GM19468 (cell line): Measurements from ENCODE around the gene MBD3L3.
"Not testable (repeated sequence)": the region's sequence is repeated elsewhere in the genome, so short reads cannot be mapped to it uniquely, and the experiment has no call there.

ENCODE experiments used
- ATAC-seq: cut with Tn5 transposase; IDR thresholded peaks from one replicate; pipeline ENCODE4 v1.9.1; 2021; ENCODE audit warnings: mild to moderate bottlenecking, moderate library complexity, moderate number of reproducible peaks; ENCODE audit not compliant: unreplicated experiment; ENCODE audit errors: extremely low read depth

MBD3L3 gene

DNA sequence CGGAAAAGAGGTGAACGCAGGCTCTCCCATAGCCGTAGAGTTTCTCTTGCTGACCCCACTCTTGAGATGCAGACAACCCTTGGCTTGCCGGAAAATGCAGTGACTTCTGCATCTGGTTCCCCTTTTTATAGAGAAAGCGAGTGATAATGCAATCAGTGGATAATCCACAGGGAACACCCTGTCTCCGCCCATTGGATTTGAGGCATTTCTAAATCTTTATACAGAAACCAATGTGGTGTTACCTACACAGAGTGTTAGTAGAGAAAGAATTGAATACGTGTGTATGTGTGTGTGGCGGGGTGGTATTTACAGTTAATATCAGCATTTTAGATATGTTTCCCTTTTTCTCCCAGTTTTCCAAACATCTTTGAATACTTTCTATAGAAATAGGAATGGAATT lies at the start of gene MBD3L3:
Gene MBD3L3, minus strand, starts transcription at position 101 of the 400 bp plus-strand sequence. Its CDS starts 71 bp downstream, at position 30.
- ATAC-seq = not testable (repeated sequence)

DNA sequence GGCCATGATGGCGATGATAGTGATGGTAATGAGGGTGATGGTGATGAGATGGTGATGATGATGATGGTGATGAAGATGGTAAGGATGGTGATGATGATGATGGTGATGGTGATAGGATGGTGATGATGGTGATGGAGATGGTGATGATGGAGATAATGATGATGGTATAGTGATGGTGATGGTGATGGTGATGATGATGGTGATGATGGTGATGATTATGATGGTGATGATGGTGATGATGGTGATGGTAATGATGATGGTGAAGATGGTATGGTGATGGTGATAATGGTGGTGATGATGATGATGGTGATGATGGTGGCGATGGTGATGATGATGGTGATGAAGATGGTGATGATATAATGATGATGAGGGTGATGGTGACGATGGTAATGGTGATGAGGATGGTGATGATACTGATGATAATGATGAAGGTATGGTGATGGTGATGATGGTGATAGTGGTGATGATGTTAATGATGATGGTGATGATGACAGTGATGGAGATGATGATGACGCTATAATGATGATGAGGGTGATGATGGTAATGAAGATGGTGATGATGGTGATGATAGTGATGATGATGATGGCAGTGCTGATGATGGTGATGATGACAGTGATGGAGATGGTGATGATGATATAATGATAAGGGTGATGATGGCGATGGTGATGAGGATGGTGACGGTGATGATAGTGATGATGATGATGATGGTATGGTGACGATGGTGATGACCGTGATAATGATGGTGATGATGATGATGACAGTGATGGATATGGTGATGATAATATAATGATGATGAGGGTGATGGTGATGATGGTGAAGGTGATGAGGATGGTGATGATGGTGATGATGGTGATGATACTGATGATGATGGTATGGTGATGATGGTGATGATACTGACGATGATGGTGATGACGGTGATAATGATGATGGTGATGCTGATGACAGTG lies 48.5 kb upstream of the MBD3L3 start:
- ATAC-seq = no peak

DNA sequence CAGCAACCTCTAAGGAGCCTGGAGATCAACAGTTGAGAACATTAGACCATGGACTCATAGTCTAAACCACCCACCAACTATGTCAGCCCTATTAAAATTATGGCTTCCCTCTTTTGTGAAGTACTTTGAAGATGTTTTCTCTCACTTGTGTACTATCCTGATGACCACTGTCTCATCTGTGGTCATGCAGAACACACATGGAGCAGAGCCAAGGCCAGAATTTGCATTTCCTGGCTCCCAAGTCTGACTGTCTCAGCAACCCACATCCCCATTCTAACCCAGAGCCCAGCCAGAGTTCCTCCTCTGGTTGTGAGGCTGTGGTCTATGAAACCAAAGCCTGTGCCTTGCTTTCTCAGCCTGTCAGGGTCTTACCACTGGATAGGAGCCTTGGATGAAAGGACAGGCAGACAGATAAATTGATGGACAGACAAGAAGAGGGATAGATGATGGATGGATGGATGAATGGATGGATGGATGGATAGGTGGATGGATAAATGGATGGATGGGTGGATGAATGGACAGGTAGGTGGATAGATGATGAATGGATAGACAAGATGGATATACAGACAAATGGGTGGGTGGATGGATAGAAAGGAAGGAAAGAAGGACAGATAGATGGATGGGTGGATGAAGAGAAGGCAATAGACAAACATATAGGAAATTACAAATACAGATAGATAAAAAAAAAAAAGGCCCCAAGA lies 46.4 kb upstream of the MBD3L3 start:
- no peak for ATAC-seq

DNA sequence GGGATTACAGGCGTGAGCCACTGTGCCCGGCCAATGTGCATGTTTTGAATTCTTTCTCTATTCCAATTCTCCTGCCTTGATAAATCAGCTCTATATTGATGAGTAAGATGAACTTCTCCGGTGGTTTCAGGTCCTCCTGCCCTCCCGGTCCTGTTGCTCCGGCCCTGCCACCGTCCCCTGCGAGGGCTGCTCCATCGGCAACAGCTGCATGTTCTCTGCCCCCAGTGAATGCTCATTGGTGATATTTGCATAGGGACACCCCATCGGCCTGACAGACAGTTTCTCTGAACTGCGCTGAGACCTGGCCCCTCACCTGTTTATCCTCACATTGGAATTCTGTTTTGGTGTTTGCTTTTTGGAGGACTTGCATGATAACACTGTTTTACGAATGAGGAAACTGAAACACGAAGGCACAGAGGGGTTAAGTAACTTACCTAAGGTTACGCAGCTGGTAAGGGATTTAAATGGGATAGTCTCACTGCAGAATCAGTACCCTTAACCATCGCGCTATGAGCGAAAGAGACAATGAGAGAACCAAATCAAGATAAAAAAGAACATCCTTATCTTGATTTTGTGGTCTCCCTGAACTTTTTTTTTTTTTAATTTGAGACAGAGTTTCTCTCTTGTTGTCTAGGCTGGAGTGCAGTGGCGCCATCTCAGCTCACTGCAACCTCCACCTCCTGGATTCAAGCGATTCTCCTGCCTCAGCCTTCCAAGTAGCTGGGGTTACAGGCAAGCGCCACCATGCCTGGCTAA lies 43.2 kb upstream of the MBD3L3 start:
- ATAC-seq = no peak

DNA sequence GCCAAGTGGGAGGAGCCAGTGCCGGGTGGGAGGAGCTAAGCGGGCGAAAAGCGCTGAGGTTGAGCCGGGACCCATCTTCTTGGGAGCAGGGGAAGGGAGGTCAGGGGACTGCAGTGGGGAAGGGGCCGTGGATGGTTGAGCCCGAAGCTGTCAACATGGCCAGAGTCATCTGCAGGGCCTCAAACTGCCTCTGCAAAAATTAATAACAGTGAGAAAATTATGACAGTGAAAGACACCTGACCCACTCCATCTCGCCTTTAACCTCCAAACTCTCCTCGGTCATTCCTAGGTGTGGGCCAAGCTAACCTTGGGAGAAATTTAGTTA lies 41.1 kb upstream of the MBD3L3 start:
- ATAC-seq = no peak

DNA sequence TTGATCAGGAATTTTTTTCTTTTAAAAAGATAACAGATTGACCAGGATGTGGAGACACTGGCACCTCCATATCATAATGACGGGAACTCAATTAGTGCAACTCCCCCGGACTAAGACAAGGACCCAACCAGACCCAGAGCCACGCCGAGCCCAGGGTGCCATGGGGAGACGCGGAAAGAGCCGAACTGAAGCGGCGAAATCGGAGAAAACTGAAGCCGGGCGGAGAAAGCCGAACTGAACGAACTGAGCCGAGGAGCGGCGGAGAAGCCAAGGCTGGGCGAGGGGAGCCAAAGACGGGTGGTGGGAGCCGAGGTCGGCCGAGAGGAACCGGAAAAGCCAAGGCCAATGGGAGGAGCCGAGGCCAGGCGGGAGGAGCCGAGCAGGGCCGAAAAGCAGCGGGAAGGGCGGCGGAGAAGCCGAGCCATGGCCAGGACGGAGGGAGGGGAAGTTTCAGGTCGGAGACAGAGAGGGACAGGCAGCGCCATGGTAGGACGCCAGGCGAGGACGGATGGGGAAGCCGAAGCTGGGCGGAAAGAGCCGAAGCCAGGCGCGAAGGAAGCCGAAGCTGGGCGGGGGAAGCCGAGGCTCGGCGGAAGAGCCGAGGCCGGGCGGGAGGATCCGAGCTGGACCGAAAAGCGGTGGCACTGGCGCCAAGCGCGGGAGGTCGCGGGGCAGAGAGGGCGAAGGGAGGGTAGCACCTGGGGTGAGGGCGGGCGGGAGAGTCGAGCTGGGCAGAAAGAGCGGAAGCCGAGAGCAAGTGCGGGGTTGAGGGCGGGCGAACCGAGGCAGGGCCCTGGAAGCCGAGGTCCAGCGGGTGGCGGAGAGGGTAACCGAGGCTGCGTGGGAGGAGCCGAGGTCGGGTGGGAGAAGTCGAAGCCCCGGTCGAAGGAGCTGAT lies 40.5 kb upstream of the MBD3L3 start:
- ATAC-seq = peak; percentile 37

DNA sequence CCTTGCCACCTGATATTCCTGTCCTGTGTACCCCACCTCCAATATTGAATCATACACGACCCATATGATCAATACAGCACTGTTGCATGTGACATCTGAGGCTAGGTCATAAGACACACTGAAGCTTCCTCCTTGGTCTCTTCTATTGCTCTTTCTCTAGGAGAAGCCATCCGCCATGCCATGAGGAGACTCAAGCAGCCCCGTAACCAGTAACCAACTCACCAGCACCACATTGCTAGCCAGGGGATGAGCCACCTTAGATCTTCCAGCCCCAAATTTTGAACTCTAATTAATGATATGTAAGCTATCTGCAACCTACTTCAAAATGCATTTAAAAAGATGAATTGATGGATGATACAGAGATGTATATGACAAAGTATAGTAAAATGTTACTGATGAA lies 39.6 kb upstream of the MBD3L3 start:
- no peak for ATAC-seq

DNA sequence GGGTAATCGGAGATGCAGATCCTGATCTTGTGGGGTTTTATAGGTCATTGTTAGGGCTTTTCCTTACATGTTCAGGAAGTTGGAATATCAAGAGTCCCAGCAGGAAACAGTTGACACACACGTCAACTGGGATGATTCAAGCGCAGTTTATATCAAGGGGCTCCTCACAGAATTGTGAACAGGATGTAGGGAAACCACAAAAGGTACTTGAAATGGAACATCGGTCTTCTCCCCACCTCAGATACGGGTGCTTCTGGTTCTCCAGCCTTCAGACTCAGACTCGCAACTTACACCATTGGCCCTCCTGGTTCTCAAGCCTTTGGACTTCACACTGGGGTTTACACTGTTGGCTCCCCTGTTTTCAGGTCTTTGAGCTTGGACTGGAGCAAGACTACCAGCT lies 30.5 kb upstream of the MBD3L3 start:
- no peak for ATAC-seq

DNA sequence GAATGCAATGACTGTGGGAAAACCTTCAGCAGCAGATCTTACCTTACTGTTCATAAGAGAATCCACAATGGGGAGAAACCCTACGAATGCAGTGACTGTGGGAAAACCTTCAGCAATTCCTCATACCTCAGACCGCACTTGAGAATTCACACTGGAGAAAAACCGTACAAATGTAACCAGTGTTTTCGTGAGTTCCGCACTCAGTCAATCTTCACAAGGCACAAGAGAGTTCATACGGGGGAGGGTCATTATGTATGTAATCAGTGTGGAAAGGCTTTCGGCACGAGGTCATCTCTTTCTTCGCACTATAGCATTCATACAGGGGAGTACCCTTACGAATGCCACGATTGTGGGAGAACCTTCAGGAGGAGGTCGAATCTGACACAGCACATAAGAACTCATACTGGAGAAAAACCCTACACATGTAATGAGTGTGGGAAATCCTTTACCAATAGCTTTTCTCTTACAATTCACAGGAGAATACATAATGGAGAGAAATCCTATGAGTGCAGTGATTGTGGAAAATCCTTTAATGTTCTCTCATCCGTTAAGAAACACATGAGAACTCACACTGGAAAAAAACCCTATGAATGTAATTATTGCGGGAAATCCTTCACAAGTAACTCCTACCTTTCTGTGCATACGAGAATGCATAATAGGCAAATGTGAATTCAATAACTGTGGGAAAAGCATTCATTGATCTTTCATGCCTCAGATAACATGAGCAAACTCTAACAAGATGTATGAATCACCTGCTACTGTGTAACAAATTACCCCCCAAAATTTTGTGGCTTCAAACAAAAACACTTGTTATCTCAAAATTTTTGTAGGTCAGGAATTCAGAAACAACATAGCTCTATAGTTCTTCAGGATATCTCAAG lies 24.8 kb upstream of the MBD3L3 start:
- ATAC-seq = no peak

DNA sequence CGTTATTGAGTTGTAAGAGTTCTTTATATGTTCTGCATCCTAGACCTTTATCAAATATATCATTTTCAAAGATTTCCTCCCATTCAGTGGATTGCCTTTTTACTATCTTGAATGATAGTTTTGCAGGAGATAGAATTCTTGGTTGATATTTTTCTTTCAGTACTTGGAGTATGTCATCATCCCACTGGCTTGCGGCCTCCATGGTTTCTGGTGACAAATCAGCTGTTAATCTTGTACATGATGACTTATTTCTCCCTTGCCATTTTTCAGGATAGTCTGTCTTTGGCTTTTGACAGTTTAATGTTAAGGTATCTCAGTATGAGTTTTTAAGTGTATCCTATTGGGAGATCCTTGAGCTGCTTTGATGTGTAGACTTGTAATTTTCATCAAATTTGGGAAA lies 19.5 kb upstream of the MBD3L3 start:
- no peak for ATAC-seq

DNA sequence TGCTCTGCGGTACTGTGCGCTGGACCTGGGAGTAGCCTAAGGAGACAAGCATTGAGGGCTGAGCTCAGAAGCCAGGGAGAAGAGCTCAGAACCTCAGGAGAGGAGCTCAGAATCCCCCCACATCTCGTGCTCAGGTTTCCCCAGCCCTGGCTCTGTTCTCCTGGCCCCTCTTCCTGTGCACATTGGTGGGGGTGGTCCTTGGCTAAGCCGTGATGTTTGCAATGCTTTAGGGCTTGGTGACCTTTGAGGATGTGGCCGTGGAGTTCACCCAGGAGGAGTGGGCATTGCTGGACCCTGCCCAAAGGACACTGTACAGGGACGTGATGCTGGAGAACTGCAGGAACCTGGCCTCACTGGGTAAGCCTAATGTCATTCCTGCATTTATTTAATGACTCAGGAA lies 17.7 kb upstream of the MBD3L3 start:
- ATAC-seq = no peak

DNA sequence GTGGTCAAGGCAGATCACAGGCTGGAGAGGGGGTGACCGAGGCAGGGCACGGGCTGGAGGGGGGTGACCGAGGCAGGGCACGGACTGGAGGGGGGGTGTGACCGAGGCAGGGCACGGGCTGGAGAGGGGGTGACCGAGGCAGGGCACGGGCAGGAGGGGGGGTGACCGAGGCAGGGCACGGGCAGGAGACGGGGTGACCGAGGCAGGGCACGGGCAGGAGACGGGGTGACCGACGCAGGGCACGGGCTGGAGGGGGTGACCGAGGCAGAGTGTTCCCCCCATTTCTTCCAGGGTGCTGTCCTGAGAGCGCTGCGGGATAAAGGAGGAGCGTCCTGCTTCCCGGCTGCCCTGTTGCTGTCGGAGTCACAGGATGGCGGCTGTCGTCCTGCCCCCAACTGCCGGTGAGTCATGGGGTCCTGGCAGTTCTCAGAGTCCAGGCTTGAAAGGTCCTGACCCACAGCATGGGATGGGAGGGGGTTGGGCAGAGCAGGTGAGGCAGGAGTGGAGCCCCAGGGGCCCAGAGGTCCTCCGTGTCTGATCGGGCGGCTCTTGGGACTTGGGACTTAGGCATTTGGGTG lies 16.3 kb upstream of the MBD3L3 start:
- ATAC-seq = no peak

DNA sequence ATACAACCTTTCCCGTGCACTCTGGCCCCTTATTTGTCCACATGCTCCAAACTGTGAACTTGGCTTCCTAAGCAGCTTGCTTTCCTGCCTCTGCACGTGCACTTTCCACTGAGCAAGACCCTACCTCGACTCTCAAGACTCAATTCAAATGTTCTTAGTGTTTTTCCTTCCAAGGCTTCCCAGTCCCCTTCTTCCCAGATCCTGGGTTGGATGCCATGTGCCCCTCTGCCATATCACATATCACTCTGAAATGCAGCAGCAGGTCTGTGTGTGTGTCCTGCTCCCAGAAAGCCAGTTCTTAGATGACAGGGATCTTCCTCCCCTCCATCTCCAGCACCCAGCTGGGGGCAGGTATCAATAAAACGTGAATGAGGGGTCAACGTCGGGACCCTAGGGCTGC lies 14.1 kb upstream of the MBD3L3 start:
- ATAC-seq = no peak

DNA sequence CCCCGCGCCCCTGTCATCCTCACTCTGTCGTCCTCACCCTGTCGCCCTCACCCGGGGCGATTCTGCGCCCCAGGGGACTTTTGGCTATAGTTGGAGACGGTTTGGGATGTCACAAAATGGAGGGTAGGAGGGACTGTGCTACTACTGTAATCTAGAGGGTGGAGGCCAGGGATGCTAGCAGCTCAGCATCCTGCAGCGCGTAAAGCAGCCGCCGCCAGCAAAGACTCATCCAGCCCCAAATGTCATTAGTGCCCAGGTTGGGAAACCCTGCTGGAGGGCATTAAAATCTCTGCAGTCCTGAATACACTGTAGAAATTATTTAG lies 11.4 kb upstream of the MBD3L3 start:
- no peak for ATAC-seq

DNA sequence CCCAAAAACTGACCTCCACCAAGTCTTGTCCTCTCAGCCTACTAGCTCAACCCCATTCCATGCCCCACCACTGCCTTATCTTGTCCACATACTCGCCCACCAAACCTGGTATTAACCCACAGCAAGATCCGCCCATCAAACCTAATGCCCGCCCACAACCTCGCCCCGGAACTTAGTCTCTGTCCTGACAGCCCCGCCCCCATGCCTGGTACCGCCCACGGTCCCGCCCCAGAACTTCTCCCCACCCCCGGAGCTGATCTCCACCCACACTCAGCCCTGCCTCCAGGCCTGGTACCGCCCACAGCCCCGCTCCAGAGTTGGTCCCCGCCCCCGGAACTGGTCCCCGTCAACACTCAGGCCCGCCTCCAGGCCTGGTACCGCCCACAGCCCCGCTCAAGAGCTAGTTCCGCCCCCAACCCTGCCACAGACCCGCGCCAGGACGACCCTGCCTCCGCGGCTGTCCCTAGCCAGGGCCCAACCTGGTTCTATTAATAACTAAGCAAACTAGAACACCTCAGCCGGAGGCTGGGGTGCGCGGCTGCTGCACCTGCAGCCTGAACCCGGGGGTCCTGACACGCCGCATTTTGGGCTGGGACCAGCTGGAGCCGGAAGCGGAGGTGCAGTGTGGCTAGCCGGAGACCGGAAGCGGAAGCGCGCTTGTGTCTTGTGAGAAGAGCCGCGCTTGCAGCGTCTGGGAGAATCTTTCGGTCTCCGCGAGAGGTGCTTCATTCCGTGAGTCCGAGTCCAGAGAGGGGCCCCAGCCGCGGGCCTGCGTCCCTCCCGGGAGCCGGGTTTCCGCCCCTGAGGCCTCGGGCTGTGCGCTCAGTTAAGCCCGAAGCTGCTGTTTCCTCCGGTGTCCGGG lies 10.8 kb upstream of the MBD3L3 start, which contains the start of gene ZNF557:
Gene ZNF557, plus strand, starts transcription at position 662 of the 862 bp plus-strand sequence. CDS start 5,372 bp downstream, outside the sequence.
- peak; percentile 65 for ATAC-seq

DNA sequence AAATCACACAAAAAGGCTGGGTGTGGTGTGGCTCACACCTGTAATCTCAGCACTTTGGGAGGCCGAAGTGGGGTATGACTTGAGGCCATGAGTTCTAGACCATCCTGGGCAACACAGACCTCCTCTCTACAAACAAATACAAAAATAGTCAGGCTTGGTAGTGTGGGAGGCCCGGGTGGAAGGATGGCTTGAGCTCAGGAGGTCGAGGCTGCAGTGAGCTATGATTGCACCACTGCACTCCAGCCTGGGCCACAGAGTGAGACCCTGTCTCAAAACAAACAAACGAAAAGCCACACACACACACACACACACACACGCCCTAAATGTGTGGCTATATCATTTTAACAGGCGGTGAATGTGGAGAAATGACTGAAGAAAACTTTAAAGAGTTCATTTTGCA lies 10.1 kb upstream of the MBD3L3 start:
- ATAC-seq = no peak

DNA sequence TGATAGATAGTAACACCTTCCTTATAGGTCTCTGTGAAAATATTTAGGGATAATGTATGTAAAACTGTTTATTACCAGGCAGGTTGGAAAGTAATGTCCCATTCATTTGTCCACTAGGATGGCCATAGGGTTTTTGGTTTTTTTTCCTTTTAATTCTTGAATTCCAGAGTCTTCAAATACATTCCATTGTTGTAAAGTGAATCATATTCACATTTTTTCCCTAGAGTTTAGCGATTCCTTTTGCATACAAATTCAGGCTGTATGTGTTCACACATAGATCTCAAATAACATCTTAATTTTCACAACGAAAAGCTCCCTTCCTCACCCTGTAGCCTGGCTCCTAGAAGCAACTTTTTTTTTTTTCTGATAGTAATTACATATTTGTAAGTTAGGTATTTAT lies 9.2 kb upstream of the MBD3L3 start:
- no peak for ATAC-seq

DNA sequence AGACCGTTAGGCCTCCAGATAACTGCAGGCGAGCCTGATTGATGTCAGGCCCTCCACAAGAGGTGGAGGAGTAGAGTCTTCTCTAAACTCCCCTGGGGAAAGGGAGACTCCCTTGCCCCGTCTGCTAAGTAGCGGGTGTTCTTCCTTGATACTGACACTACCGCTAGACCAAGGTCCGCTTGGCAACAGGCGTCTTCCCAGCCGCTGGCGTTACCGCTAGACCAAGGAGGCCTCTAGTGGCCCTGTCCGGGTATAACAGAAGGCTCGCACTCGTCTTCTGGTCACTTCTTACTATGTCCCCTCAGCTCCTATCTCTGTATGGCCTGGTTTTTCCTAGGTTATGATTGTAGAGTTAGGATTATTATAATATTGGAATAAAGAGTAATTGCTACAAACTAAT lies 8.6 kb upstream of the MBD3L3 start:
- not testable (repeated sequence) for ATAC-seq
